Choroid plexus epithelial cell (primary cell): ENCODE data around the gene ASIC2.

Source experiments
- DNase-seq: peaks from one replicate; pipeline ENCODE4 v3.0.0-alpha.2; 2010; ENCODE audit warnings: low read depth
- H3K4me3 ChIP-seq: 2 replicates; pipeline ENCODE4 v1.5.1; 2011; ENCODE audit warnings: low read depth, mild to moderate bottlenecking, control low read depth, low read length, moderate library complexity
- CTCF ChIP-seq: conservative IDR thresholded peaks from 2 replicates; pipeline ENCODE4 v1.5.1; 2011; ENCODE audit warnings: low read depth, mild to moderate bottlenecking, control low read depth, inconsistent platforms, low read length, moderate library complexity

The ASIC2 gene

GRCh38 chr17:33273743-33274410 is 19.2 kb downstream of the ASIC2 start:
- H3K4me3 ChIP-seq = no peak overlapping the region
- DNase-seq = no peak
- no peak for TF ChIP-seq CTCF

- no peak for TF ChIP-seq CTCF
- no peak for DNase-seq
- no peak overlapping the region for H3K4me3 ChIP-seq
These were observed 19.8 kb downstream of the ASIC2 start for GRCh38 chr17:33273271-33273670.

GRCh38 chr17:33272438-33272837 is 20.7 kb downstream of the ASIC2 start:
- no peak for TF ChIP-seq CTCF
- DNase-seq = no peak
- no peak overlapping the region for H3K4me3 ChIP-seq

GRCh38 chr17:33269337-33270060 is 23.6 kb downstream of the ASIC2 start:
- no peak overlapping the region for H3K4me3 ChIP-seq
- no peak for TF ChIP-seq CTCF
- DNase-seq = no peak

- DNase-seq = no peak
- H3K4me3 ChIP-seq = no peak overlapping the region
- no peak for TF ChIP-seq CTCF
These were observed 25.1 kb downstream of the ASIC2 start for GRCh38 chr17:33267851-33268548.

- H3K4me3 ChIP-seq = no peak overlapping the region
- no peak for TF ChIP-seq CTCF
- peak; percentile 61 for DNase-seq
These were observed 25.8 kb downstream of the ASIC2 start for GRCh38 chr17:33267271-33267790.
